GM11168 (cell line): Measurements from ENCODE around the gene SLC18A2.
"Not testable (repeated sequence)": the region's sequence is repeated elsewhere in the genome, so short reads cannot be mapped to it uniquely, and the experiment has no call there.

Experiments
- in situ Hi-C: fragments of 300-500 bp; cut with MboI; formaldehyde crosslinking; loops from one replicate; pipeline ENCODE4 v1.12.0; 2022; ENCODE audit warnings: low sequenced_read_pairs; ENCODE audit not compliant: unreplicated experiment

The SLC18A2 gene

DNA sequence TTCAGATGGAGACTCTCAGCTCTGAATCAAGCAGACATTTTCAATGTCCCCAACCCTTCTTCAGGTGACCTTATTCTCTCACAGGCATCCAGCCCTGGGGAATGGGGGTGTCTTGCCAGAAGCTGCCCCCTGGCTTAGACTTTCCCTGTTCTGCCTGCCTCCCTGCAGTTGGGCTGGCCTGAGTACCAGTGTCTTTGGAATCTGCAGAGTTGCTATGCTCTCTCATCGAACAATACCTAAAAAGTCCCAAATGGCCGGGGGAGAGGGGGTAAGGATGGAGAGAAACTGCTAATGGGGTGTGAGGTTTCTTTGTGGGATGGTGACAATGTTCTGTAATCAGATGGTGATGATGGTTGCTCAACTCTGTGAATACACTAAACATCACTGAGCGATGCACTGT lies 20.6 kb downstream of the SLC18A2 start:
- in situ Hi-C loops: no loop called here

DNA sequence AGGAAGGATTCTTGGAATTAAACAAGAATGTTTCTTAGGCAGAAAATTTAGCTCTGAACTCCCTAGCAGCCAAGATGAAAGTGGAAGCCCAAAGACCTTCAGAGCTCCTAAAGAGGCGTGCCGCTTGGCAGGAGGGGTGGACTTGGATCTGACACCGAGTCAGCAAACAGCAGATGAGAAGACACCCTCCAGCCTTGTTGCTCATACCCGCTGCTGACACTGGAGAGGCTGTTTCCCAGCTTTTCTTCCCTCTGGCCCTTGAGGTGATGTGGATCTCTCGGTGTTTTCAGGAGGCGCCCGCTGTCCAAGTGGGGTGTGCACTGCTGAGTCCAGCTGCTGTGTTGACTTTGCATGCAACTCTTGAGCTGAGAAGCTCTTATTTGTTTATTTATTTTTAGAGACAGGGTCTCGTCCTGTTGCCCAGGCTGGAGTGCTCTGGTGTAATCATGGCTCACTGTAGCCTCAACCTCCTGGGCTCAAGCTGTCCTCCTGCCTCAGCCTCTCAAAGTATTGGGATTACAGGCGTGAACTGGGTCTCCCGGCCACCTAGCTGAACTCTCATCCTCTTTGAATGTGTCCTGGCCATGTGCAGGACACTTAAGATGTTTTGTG lies 21.5 kb downstream of the SLC18A2 start:
- in situ Hi-C loops: no loop called here

DNA sequence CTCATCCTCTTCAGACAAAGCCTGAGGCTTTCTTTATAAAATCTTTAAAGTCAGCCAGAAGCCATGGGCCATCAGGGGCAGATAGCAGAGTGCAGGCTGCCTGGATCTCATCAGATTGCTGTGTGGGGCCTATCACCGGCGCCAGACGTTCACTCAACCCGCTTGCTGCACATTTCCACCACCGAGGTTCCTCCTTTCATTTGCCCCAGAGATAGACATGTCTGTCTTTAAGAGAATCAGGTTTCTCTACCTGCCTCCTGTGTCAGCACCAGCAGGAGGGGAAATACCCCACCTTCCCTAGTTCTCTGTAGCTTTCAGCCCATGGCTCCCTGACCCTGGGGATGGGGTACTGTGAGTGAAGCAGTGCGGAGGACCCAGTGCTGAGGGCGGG lies 22.0 kb downstream of the SLC18A2 start:
- in situ Hi-C loops: no loop called here

DNA sequence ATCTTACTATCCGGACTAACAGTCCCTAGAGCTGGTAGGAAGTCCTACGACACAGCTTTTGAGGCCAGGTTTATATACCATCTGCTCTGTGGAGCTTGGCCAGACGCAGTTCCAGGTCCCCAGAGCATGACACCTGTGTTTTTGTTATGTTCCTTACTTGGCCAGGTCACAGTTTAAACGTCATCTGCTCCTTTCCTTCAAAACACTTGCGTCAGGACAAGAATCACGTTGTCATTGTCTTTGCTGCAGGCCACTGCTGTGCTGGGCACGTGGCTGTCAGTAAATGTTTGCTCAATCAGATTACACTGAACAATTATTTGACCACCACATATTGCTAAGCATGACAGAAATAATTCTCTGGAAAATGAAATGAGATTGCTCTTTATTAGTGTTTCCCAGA lies 23.9 kb downstream of the SLC18A2 start:
- in situ Hi-C loops: no loop called here

DNA sequence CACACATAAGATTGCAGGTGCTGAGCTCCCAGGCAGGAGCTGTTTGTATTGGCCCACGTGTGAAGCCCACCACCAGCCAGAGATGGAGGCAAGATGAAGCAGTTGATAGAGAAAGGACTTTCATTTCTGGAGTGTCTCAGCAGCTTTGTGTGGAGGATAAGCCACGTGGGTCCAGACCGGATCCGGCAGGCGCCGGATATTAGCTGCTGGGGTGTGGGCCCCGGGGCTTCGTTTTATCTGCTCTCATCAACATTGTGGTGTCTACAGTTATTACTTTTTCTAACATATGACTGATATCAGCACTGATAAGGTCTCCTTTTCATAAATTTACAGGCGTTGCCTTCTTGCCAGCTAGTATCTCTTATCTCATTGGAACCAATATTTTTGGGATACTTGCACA lies 25.5 kb downstream of the SLC18A2 start:
- in situ Hi-C loops: no loop called here

DNA sequence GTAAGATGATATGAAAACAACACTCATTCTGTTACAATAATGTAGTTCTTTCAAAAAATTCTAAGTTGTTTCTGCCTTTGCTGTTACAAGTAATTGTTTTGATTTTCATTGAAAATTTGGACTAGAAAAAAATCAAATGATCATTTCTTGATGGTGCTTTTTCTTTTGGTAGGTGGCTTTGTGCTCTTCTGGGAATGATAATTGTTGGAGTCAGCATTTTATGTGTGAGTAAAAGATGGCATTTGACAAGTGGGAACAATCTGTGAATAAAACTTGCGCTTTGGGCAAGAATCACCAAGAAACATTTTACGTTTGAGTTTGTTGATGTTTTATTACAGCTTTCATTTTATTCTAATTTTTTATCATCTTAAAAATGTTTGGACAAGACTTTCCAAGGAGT lies 25.9 kb downstream of the SLC18A2 start:
- in situ Hi-C loops: no loop called here

DNA sequence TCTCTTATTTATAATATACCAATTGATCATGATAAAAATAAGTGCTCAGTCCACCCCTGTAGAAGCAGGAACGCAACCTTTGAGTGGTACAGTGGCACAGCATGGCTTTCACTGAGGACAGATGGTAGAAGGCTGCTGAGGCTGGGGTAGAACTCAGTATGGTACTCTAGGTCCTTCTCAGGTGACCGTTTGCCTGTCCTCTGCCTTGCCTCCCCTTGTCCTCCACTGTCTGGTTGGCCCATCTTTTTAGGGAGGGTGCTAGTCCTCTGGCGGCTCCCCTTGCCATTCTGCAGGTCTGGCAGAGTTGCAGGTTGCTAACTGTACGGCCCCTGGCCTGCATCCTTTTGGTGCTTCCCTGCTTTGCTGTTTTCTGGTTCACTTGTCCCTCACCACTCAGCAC lies 27.3 kb downstream of the SLC18A2 start:
- in situ Hi-C loops: no loop called here

DNA sequence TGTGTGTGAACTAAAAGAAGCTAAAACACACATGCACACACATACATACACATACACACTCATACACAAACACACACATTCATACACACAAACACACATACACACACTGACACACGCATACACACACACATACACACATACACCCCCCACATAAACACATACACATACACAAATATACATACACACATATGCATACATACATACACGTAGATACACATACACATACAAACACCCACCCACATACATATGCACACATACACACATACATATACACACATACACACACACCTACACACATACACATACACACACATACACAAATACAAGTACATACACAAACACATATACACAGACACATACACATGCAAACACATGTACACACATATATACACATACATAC lies 28.0 kb downstream of the SLC18A2 start:
- in situ Hi-C loops: no loop called here

DNA sequence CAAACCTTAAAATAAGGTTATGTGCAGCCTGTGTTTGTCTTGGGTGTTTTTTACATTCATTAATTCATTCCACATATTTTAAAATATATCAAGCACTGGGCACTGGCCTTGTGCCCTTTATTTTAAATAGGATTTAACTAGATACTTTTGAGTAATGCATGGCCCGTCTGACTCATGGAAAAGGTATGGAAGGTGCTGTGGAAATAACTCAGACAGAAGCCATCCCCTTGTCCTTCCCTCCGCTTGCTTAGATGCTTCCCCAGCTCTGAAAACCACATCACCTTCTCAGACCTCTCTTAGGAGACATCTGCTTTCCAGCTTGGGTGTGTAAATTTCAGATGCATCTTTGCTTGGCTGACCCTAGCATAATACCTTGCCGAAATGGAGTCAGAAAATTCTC lies 30.5 kb downstream of the SLC18A2 start:
- in situ Hi-C loops: no loop called here

DNA sequence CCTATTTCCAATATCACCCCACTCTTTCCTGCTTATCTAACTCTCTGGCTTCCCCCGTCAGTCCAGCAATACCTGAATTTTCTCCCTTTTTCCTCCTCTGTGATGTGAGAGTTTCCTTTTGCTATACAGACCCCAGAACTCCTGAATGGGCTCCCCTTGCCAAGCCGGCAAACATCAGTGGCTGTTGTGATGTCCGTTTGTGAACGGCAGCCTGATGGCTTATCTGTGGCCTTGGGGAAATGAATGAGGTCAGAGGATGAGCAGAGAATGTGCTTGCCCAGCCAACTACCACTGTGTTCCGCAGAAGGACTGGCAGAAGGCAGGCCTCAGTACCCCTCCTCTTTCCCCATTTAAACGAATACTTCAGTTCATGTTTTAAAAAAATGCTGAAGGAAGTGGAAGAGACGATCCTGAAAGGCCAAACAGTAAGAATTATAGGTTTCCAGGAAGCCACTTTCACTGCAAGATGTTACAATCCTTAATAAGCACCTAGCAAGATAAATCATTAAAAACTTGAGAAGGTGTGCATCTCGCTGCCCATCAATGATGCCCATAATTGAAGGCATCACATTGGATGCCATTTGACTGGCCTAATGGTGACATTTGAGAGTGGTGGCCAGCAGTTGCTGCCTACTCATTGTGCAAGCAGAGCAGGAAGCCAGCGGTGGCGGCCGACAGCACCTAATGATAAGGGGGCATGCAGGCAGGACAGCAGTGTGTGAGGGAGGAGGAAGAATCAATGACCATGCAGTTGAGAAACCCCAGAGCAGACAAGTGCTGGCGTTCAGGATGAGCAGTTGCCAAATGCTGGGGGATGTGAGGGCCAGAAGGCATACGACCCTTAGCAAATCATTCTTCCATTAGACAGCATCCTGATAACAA lies 31.5 kb downstream of the SLC18A2 start:
- in situ Hi-C loops: no loop called here

DNA sequence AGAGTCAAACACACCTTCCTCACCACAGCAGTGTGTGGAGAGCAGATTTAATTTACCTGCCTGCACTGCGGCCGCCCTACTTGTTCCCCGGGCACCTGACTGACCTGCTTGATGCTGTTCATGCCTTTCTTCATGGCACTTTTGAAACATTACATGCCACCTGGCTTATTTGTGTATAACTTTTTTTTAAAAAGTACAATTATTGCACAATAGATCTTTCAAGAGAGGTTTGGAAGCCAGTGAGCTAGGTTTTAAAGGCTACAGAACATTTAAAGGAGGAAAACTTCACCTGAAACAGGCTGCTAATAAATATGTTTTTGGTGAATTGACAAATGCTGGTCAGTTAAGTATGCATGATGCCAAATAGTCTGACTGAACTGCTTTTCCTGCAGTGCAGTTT lies 33.1 kb downstream of the SLC18A2 start:
- in situ Hi-C loops: no loop called here

DNA sequence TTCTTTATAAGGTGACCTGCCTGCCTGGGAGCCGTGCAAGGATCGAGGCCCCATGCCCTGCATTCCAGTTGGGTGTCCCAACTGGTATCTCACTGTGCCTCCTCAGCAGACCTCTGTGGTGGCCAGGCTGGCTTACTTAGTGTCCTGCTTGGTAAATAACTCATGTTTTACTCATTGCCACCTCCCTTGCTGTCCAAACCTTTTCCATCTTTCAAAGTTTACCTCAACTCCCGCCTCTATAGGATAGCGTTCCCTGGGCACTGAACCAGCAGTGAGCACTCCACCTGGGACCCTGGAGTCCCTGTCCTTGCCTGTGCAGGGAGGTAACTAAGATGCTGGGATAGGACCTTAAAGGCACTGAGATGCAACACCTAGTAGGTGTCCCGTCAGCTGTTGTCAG lies 33.6 kb downstream of the SLC18A2 start:
- in situ Hi-C loops: no loop called here

DNA sequence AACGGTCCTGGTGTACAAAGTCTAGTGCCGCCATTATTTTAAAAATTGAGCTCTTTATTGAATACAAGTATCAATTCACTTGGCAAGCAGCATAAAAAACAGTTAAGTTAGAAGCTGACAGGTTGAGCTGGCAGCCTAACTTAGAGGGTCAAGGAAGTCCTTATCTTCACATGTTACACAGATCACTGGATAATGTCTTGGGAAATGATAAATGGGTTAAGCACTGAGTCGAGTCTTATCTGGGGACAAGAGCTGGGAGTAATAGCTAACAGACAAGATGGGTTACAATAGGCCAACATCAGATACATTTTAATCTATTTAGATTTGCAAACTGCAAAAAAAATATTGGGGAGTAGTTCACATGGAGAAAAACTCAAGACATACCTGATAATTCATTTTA lies 34.2 kb downstream of the SLC18A2 start:
- in situ Hi-C loops: no loop called here

DNA sequence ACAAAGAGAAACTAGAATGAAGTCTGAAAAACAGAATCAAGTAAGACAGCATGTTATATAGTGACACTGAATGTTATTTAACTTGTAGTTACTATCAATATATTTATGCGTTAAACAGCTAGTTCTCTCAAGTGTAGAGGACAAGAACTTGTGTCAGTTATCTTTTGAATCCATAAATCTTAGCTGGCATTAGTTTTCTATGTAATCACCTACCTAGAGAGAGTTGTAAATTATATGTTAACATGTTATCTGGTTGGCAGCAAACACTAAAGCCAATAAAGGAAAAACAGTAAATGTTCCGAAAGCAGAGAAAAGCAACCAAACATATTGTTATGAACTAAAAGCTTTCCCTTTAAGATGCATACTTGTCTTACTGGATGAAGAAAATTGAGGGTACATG lies 36.8 kb downstream of the SLC18A2 start:
- in situ Hi-C loops: no loop called here

DNA sequence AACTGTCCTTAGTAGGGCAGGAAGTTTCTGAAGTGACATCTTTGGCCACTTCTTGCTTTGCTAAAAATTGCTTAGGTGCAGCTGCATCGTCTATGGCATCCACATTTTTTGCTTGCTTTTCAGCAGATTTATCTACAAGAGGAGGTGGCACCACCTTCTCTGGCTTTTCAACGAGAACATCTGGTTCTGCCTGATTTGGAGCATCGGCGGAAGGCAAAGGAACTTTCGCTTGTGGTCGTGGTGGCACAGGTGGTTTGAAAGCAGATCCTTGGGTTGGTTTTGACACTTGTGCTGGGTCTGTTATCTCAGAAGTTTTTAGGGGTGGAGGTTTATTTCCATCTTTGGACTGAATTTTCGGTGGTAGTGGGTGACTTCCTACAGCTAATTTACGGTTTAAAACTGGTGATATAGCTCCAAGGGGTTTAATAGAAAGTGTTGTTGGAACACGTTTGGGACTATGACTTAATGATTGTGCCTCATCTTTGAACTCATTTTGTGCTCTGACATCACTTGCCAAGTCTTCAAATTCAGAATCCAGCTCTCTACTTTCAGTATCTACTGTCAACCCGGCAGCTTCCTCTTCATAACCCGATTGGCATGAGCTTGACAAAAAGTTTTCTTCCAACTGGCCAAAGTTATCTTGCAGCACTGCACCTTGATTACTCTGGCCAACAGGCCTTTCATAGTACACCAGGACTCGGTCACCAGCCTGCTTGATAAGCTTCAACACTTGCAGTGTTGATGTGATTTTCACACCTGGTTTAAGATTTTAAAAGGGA lies 44.0 kb downstream of the SLC18A2 start:
- in situ Hi-C loops: no loop called here

DNA sequence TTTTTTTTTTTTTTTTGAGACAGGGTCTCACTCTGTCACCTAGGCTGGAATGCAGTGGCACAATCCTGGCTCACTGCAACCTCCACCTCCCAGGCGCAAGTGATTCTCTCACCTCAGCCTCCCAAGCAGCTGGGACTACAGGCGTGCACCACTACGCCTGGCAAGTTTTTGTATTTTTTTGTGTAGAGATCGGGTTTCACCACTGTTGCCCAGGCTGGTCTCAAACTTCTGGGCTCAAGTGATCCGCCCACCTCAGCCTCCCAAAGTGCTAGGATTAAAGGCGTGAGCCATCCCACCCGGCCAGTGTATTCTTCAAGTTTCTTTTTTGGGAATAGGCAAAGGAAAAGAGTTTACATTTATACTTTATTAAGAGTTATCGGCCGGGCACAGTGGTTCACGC lies 50.0 kb downstream of the SLC18A2 start:
- in situ Hi-C loops: not testable (repeated sequence)

DNA sequence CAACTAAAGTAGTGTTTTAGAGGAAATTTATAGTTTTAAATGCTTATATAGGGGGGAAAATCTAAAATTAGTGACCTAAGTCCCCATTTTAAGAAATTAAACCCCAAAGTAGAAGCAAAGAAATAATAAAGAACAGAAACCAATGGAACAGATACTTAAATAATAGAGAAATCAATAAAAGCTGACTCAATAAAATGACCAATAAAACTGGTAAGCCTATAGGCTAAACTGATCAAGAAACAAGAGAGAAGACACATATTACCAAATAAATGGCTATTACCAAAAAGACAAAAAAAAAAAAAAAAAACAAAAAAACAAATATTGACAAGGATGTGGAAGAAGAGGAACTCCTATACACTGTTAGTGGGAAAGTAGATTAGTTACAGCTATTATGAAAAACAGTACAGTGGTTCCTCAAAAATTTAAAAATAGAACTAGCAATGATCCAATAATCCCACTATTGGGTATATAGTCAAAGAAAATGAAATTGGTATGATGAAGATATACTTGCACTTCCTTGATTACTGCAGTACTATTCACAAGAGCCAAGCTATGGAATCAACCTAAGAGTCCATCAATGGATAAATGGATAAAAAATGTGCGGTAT lies 53.2 kb downstream of the SLC18A2 start:
- in situ Hi-C loops: no loop called here

DNA sequence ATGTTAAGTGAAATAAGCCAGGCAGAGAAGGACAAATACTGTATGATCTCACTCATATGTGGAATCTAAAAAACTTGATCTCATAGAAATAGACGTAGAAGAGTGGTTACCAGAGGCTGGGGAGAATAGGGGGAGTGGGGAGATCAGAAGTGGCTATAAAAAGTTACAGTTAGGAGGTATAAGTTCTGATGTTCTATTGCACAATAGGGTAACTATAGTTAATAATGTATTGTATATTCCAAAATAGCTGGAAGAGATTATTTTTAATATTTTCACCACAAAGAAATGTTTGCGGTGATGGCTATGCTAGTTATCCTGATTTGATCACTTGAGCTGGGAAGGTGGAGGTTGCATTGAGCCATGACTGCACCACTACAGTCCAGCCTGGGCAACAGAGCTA lies 53.8 kb downstream of the SLC18A2 start:
- in situ Hi-C loops: no loop called here

DNA sequence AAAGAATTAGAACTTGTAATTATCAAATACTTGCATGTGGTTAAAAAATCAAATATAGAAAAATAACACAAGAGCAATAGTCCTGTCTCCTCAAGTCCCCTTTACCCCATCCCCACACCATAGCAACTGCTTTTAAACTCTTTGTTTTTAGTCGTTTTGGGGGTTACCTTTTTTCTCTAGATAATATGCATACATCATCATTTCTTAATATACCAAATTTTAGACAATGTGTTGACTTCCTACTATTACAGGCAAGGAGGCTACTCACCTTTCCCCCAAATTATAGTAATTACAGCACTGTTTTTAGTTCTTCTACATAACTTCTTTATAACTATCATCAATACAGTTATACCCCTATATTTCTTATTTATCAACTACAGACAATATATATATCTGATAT lies 57.3 kb downstream of the SLC18A2 start:
- in situ Hi-C loops: no loop called here

DNA sequence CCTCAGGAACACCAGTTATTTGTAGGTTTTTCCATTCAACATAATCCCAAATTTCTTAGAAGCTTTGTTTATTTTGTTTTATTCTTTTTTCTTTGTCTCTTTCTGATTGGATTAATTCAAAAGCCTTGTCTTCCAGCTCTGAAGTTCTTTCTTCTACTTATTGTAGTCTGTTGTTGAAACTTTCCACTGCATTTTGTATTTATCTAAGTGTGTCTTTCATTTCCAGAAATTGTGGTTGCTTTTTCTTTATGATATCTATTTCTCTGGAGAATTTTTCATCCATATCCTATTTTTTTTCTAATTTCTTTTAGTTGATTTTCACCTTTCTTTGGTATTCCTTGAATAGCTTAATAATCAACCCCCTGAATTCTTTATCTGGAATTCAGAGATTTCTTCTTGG lies 58.5 kb downstream of the SLC18A2 start:
- in situ Hi-C loops: no loop called here

DNA sequence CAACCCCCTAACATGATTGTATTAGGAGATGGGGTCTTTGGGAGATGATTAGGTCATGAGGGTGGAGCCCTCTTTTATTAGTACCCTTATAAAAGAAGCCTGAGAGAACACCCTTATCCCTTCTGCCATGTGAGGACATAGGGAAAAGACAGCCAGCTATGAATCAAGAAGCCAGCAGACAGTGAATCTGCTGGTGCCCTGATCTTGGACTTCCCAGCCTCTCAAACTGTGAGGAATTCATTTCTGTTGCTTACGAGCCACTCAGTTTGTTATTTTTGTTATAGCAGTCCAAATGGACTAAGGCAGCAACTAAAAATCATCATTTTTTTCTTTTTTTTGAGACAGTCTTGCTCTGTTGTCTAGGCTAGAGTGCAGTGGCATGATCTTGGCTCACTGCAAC lies 59.8 kb downstream of the SLC18A2 start:
- in situ Hi-C loops: no loop called here
